Stimulated activated CD4-positive, alpha-beta T cell treated with anti-CD3 and anti-CD28 coated beads, Interleukin-4, amount 100 ng/mL, for 48 hours (primary cell): ENCODE data around the gene NT5DC4.

ENCODE experiments used
- DNase-seq, 2 donors: peaks; one replicate each; pipeline ENCODE4 v3.0.0-alpha.2; 2020; ENCODE audit warnings: low read depth in 2 of 2

The NT5DC4 gene

GRCh38 chr2:112784199-112785189 lies 63.7 kb downstream of the NT5DC4 start, which contains the start of gene IL1A:
TSS of gene IL1A (minus strand) at chr2:112784493. CDS start at chr2:112783770, 723 bp downstream.
- no peak for DNase-seq

- DNase-seq: no peak
These were observed 66.5 kb downstream of the NT5DC4 start for GRCh38 chr2:112787294-112787693.

- DNase-seq: no peak
These were observed 67.0 kb downstream of the NT5DC4 start for GRCh38 chr2:112787729-112788393.

- DNase-seq: no peak
These were observed 67.8 kb downstream of the NT5DC4 start for GRCh38 chr2:112788653-112789052.
